ENCODE measurements around the gene AGTR1.
"Not testable (repeated sequence)": the region's sequence is repeated elsewhere in the genome, so short reads cannot be mapped to it uniquely, and the experiment has no call there.

The AGTR1 gene

GRCh38 chr3:148763156-148763680, 65.5 kb downstream of the AGTR1 start:
- H3K27ac ChIP-seq (ENCODE audit: low read length): no peak overlapping the region
- no peaks in the 10 kb centered on the region for H3K9me3 ChIP-seq (ENCODE audit: control insufficient read depth in 1 of 2, low read length in 2 of 2)
- H3K4me1 ChIP-seq (ENCODE audit: control insufficient read depth in 1 of 2, insufficient read depth in 2 of 2, low read length in 2 of 2): no peaks in the 10 kb centered on the region
- no peaks in the 10 kb centered on the region for H3K36me3 ChIP-seq (ENCODE audit: control insufficient read depth in 1 of 2, insufficient read depth in 2 of 2, low read length in 2 of 2)
- H3K4me3 ChIP-seq (ENCODE audit: low read depth in 1 of 2, low read length in 2 of 2): no peak overlapping the region
- H3K27me3 ChIP-seq (ENCODE audit: low read depth, low read length): no peaks in the 10 kb centered on the region

GRCh38 chr3:148763986-148764935, 66.6 kb downstream of the AGTR1 start:
- Histone ChIP-seq H3K9me3 (ENCODE audit: control insufficient read depth in 1 of 2, low read length in 2 of 2) (no peaks in the 10 kb centered on the region), H3K36me3 (ENCODE audit: control insufficient read depth in 1 of 2, insufficient read depth in 2 of 2, low read length in 2 of 2) (no peaks in the 10 kb centered on the region), H3K4me3 (ENCODE audit: low read depth in 1 of 2, low read length in 2 of 2) (no peak overlapping the region), H3K27ac (ENCODE audit: low read length) (no peak overlapping the region), H3K27me3 (ENCODE audit: low read depth, low read length) (no peaks in the 10 kb centered on the region), H3K4me1 (ENCODE audit: control insufficient read depth in 1 of 2, insufficient read depth in 2 of 2, low read length in 2 of 2) (no peaks in the 10 kb centered on the region)

DNA sequence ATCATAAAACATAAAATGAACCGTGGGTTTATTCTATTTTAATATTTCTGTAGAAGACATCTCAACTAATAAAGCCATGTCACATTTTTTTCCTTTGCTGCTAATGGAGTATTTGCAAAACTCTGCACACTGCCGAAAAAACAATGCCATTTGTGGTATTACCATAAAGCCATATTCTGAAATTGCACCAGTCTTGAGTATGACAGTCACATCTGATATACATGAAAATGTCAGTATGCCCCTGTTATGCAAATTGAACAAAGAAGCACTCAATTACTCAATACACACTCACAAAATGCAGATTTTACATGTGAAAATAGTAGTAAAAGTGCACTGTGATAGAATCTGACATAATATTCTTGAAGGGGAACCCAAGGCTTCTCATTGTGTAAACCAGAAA, 74.7 kb downstream of the AGTR1 start:
- Histone ChIP-seq H3K4me3 (ENCODE audit: low read depth in 1 of 2, low read length in 2 of 2) (no peak overlapping the region), H3K36me3 (ENCODE audit: control insufficient read depth in 1 of 2, insufficient read depth in 2 of 2, low read length in 2 of 2) (no peaks in the 10 kb centered on the region), H3K27ac (ENCODE audit: low read length) (no peak overlapping the region), H3K4me1 (ENCODE audit: control insufficient read depth in 1 of 2, insufficient read depth in 2 of 2, low read length in 2 of 2) (no peaks in the 10 kb centered on the region), H3K27me3 (ENCODE audit: low read depth, low read length) (no peaks in the 10 kb centered on the region), H3K9me3 (ENCODE audit: control insufficient read depth in 1 of 2, low read length in 2 of 2) (no peaks in the 10 kb centered on the region)

DNA sequence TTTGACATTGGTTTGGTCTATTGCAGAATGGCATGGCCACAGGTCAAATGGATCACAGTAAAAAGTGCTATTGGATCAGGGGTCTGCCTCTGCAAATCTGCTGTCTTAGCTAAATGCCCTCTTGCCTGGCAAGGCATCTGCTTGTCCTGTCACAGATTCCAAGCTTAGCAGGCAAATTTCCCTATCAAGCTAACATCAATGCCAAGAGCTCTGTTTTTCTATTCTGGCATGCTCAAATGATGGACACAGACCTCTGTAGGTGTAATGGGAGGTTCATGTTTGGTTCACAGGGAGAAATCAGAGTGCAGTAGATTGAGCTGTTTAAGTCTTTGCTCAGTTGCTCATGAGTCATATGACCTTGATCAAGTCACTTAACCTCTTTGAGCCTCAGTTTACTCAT, 75.1 kb downstream of the AGTR1 start:
- Histone ChIP-seq H3K4me1 (ENCODE audit: control insufficient read depth in 1 of 2, insufficient read depth in 2 of 2, low read length in 2 of 2) (no peaks in the 10 kb centered on the region), H3K36me3 (ENCODE audit: control insufficient read depth in 1 of 2, insufficient read depth in 2 of 2, low read length in 2 of 2) (no peaks in the 10 kb centered on the region), H3K4me3 (ENCODE audit: low read depth in 1 of 2, low read length in 2 of 2) (no peak overlapping the region), H3K27ac (ENCODE audit: low read length) (no peak overlapping the region), H3K9me3 (ENCODE audit: control insufficient read depth in 1 of 2, low read length in 2 of 2) (no peaks in the 10 kb centered on the region), H3K27me3 (ENCODE audit: low read depth, low read length) (no peaks in the 10 kb centered on the region)

GRCh38 chr3:148773805-148774204, 76.1 kb downstream of the AGTR1 start:
- no peaks in the 10 kb centered on the region for H3K9me3 ChIP-seq (ENCODE audit: control insufficient read depth in 1 of 2, low read length in 2 of 2)
- no peak overlapping the region for H3K27ac ChIP-seq (ENCODE audit: low read length)
- H3K36me3 ChIP-seq (ENCODE audit: control insufficient read depth in 1 of 2, insufficient read depth in 2 of 2, low read length in 2 of 2): no peaks in the 10 kb centered on the region
- H3K4me3 ChIP-seq (ENCODE audit: low read depth in 1 of 2, low read length in 2 of 2): no peak overlapping the region
- H3K4me1 ChIP-seq (ENCODE audit: control insufficient read depth in 1 of 2, insufficient read depth in 2 of 2, low read length in 2 of 2): no peaks in the 10 kb centered on the region
- H3K27me3 ChIP-seq (ENCODE audit: low read depth, low read length): no peaks in the 10 kb centered on the region

DNA sequence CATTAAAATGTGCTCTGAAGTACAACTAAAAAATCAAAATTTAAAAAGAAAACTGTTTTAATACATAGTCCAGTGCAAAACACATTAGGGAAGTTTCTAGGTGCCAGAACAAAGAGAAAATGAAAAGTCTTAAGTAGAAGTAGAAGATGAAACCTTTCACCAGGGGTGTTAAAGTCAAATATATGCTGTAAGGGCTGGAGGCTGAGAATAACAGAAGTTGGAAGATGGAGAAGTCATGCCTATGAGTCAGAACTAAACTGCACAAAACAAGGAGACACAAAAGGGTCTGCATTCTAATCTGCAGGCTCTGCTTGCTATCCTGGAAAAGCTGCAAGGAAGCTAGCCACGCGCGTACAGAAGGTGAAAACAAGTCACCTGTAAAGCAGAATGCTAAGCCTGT, 81.2 kb downstream of the AGTR1 start:
- no peak overlapping the region for H3K4me3 ChIP-seq (ENCODE audit: low read depth in 1 of 2, low read length in 2 of 2)
- no peak overlapping the region for H3K27ac ChIP-seq (ENCODE audit: low read length)
- H3K4me1 ChIP-seq (ENCODE audit: control insufficient read depth in 1 of 2, insufficient read depth in 2 of 2, low read length in 2 of 2): no peaks in the 10 kb centered on the region

GRCh38 chr3:148785026-148785425, 87.3 kb downstream of the AGTR1 start:
- H3K27ac ChIP-seq (ENCODE audit: low read length); H3K9me3 ChIP-seq (ENCODE audit: control insufficient read depth in 1 of 2, low read length in 2 of 2); H3K4me3 ChIP-seq (ENCODE audit: low read depth in 1 of 2, low read length in 2 of 2); H3K27me3 ChIP-seq (ENCODE audit: low read depth, low read length); H3K4me1 ChIP-seq (ENCODE audit: control insufficient read depth in 1 of 2, insufficient read depth in 2 of 2, low read length in 2 of 2); H3K36me3 ChIP-seq (ENCODE audit: control insufficient read depth in 1 of 2, insufficient read depth in 2 of 2, low read length in 2 of 2): not testable (repeated sequence)

More for the DNA sequence above, 81.2 kb downstream of the AGTR1 start:
- no peaks in the 10 kb centered on the region for H3K36me3 ChIP-seq (ENCODE audit: control insufficient read depth in 1 of 2, insufficient read depth in 2 of 2, low read length in 2 of 2)
- H3K27me3 ChIP-seq (ENCODE audit: low read depth, low read length): no peaks in the 10 kb centered on the region
- H3K9me3 ChIP-seq (ENCODE audit: control insufficient read depth in 1 of 2, low read length in 2 of 2): no peaks in the 10 kb centered on the region

GRCh38 chr3:148786159-148786558, 88.5 kb downstream of the AGTR1 start:
- H3K27me3 ChIP-seq (ENCODE audit: low read depth, low read length); H3K27ac ChIP-seq (ENCODE audit: low read length); H3K9me3 ChIP-seq (ENCODE audit: control insufficient read depth in 1 of 2, low read length in 2 of 2); H3K4me3 ChIP-seq (ENCODE audit: low read depth in 1 of 2, low read length in 2 of 2); H3K4me1 ChIP-seq (ENCODE audit: control insufficient read depth in 1 of 2, insufficient read depth in 2 of 2, low read length in 2 of 2); H3K36me3 ChIP-seq (ENCODE audit: control insufficient read depth in 1 of 2, insufficient read depth in 2 of 2, low read length in 2 of 2): not testable (repeated sequence)

- no peak overlapping the region for H3K27ac ChIP-seq (ENCODE audit: low read length)
- peaks cover 0 to 5% of the 10 kb centered on the region in 2 donors for H3K4me1 ChIP-seq (ENCODE audit: control insufficient read depth in 1 of 2, insufficient read depth in 2 of 2, low read length in 2 of 2)
- H3K4me3 ChIP-seq (ENCODE audit: low read depth in 1 of 2, low read length in 2 of 2): no peak overlapping the region
- H3K36me3 ChIP-seq (ENCODE audit: control insufficient read depth in 1 of 2, insufficient read depth in 2 of 2, low read length in 2 of 2): no peaks in the 10 kb centered on the region
- H3K9me3 ChIP-seq (ENCODE audit: control insufficient read depth in 1 of 2, low read length in 2 of 2): no peaks in the 10 kb centered on the region
- no peaks in the 10 kb centered on the region for H3K27me3 ChIP-seq (ENCODE audit: low read depth, low read length)
These were observed 91.4 kb downstream of the AGTR1 start for GRCh38 chr3:148789146-148789545.

DNA sequence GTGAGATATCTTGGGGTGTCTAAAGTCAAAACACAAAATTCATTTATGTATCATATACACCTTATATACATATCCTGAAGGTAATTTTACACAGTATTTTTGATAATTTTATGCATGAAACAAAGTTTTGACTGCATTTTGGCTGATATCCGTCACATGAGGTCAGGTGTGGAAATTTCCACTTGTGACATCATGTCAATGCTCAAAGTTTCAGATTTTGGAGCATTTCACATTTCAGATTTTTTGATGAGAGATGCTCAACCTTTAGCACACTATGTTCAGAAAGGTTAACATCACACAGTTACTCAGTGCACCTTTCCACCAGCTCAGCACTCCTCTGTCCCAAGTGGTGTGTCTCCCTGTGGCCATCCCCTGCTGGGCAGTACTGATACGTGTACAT, 92.2 kb downstream of the AGTR1 start:
- Histone ChIP-seq H3K36me3 (ENCODE audit: control insufficient read depth in 1 of 2, insufficient read depth in 2 of 2, low read length in 2 of 2) (no peaks in the 10 kb centered on the region), H3K4me3 (ENCODE audit: low read depth in 1 of 2, low read length in 2 of 2) (no peak overlapping the region), H3K27ac (ENCODE audit: low read length) (no peak overlapping the region), H3K4me1 (ENCODE audit: control insufficient read depth in 1 of 2, insufficient read depth in 2 of 2, low read length in 2 of 2) (peaks cover 0 to 5% of the 10 kb centered on the region in 2 donors), H3K9me3 (ENCODE audit: control insufficient read depth in 1 of 2, low read length in 2 of 2) (no peaks in the 10 kb centered on the region), H3K27me3 (ENCODE audit: low read depth, low read length) (no peaks in the 10 kb centered on the region)

- H3K27me3 ChIP-seq (ENCODE audit: low read depth, low read length): no peaks in the 10 kb centered on the region
- H3K27ac ChIP-seq (ENCODE audit: low read length): no peak overlapping the region
- H3K36me3 ChIP-seq (ENCODE audit: control insufficient read depth in 1 of 2, insufficient read depth in 2 of 2, low read length in 2 of 2): no peaks in the 10 kb centered on the region
- no peaks in the 10 kb centered on the region for H3K9me3 ChIP-seq (ENCODE audit: control insufficient read depth in 1 of 2, low read length in 2 of 2)
- no peak overlapping the region for H3K4me3 ChIP-seq (ENCODE audit: low read depth in 1 of 2, low read length in 2 of 2)
- peaks cover 0 to 5% of the 10 kb centered on the region in 2 donors for H3K4me1 ChIP-seq (ENCODE audit: control insufficient read depth in 1 of 2, insufficient read depth in 2 of 2, low read length in 2 of 2)
These were observed 92.7 kb downstream of the AGTR1 start for GRCh38 chr3:148790370-148790769.
